Stomach (tissue), 9 donors: Measurements from ENCODE around the gene SET. TPM values are rescaled to one million over a fixed set of nuclear protein-coding genes. Genes with fewer than 3 reads are reported as not detected.
"Not testable (repeated sequence)": the region's sequence is repeated elsewhere in the genome, so short reads cannot be mapped to it uniquely, and the experiment has no call there.

ENCODE experiments used
- DNase-seq, 2 donors: peaks; one replicate each; pipeline versions ENCODE4 v3.0.0 to v3.0.0-alpha.2; 2013 to 2019
- H3K27ac ChIP-seq, 5 donors: fragments of 200-600 bp in 4 of 5; sonication (generic) in 4 of 5; one replicate each; pipeline ENCODE4 v1.5.1; 2013 to 2019; ENCODE audit warnings: mild to moderate bottlenecking in 1 of 5, moderate library complexity in 1 of 5
- H3K27me3 ChIP-seq, 3 donors: fragments of 200-600 bp; sonication (generic); one replicate each; pipeline ENCODE4 v1.5.1; 2017 to 2019; ENCODE audit warnings: mixed run types in 1 of 3
- H3K36me3 ChIP-seq, 4 donors: fragments of 200-600 bp; sonication (generic); 1 replicate in 3 of 4; 2 replicates in 1 of 4; pipeline ENCODE4 v1.5.1; 2016 to 2019
- H3K4me1 ChIP-seq, 4 donors: fragments of 200-600 bp; sonication (generic); one replicate each; pipeline ENCODE4 v1.5.1; 2016 to 2019
- H3K4me3 ChIP-seq, 4 donors: fragments of 200-600 bp; sonication (generic) in 3 of 4; one replicate each; pipeline ENCODE4 v1.5.1; 2016 to 2019; ENCODE audit warnings: mild to moderate bottlenecking in 1 of 4
- H3K9me3 ChIP-seq, 4 donors: fragments of 200-600 bp; sonication (generic); one replicate each; pipeline ENCODE4 v1.5.1; 2016 to 2019
- EP300 ChIP-seq: sonication (generic); formaldehyde crosslinking; IDR thresholded peaks from one replicate; pipeline ENCODE4 v1.6.1; 2017; ENCODE audit warnings: antibody characterized with exemption
- POLR2A ChIP-seq, 4 donors: fragments of 450-650 bp; IDR thresholded peaks; one replicate each; pipeline ENCODE4 v1.6.1; 2016; ENCODE audit warnings: antibody characterized with exemption in 4 of 4, control low read depth in 2 of 4, mild to moderate bottlenecking in 1 of 4, moderate library complexity in 1 of 4
- POLR2AphosphoS5 ChIP-seq, 3 donors: sonication (generic); formaldehyde crosslinking; IDR thresholded peaks; one replicate each; pipeline ENCODE4 v1.6.1; 2016; ENCODE audit warnings: antibody characterized with exemption in 3 of 3
- WGBS, 5 donors: extraction: QIAGEN DNeasy Blood & Tissue Kit in 3 of 5; methylation state at CpG; one replicate each; pipeline versions ENCODE4 v1.1.5 to v1.1.7; 2013 to 2018; 5-methylcytosine and 5-hydroxymethylcytosine counted together
- intact Hi-C: fragments of 100-400 bp; cut with DNase I; formaldehyde crosslinking; loops from one replicate; pipeline ENCODE4 v1.15.1; 2023; ENCODE audit warnings: low total_unique reads
- polyA plus RNA-seq, 3 donors: library from polyadenylated mRNA; stranded (reverse); fragments of 200-250 nt; gene quantifications; one replicate each; pipeline ENCODE4 v1.2.3, GENCODE V29; 2013
- total RNA-seq, 5 donors: library from RNA; depleted of rRNA; stranded (reverse); fragments of >200 nt; gene quantifications; one replicate each; pipeline versions ENCODE4 v1.1.0 to v1.2.3, GENCODE V29; 2014 to 2016
- TF ChIP-seq, protein P1 (sequence below), 7 experiments: fragments of 450-650 bp in 4 of 7; fragments of 200-600 bp in 3 of 7; sonication (generic) in 3 of 7; IDR thresholded peaks; one replicate each; pipeline ENCODE4 v1.5.1; 2016 to 2019; ENCODE audit warnings: antibody characterized with exemption in 7 of 7, control low read depth in 2 of 7, mild to moderate bottlenecking in 1 of 7
- donor health status: healthy with polysubstance abuse.
- donor health status: Bipolar disorder and iron deficiency.
- donor health status: healthy.

The SET gene
- total and polyA plus RNA-seq, 8 donors = 49.0 to 489 (median 117) TPM

- TF ChIP-seq POLR2A (IDR thresholded peaks at IDR 0.05) = no peak
- no peak for TF ChIP-seq EP300
- TF ChIP-seq POLR2AphosphoS5 (IDR thresholded peaks at IDR 0.05) = no peak
- TF ChIP-seq, protein P1, sequence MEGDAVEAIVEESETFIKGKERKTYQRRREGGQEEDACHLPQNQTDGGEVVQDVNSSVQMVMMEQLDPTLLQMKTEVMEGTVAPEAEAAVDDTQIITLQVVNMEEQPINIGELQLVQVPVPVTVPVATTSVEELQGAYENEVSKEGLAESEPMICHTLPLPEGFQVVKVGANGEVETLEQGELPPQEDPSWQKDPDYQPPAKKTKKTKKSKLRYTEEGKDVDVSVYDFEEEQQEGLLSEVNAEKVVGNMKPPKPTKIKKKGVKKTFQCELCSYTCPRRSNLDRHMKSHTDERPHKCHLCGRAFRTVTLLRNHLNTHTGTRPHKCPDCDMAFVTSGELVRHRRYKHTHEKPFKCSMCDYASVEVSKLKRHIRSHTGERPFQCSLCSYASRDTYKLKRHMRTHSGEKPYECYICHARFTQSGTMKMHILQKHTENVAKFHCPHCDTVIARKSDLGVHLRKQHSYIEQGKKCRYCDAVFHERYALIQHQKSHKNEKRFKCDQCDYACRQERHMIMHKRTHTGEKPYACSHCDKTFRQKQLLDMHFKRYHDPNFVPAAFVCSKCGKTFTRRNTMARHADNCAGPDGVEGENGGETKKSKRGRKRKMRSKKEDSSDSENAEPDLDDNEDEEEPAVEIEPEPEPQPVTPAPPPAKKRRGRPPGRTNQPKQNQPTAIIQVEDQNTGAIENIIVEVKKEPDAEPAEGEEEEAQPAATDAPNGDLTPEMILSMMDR (IDR thresholded peaks at IDR 0.05) = no peak
- no peaks in the 10 kb centered on the region for H3K27me3 ChIP-seq
- H3K9me3 ChIP-seq = no peaks in the 10 kb centered on the region
- peaks cover 27 to 53% (median 49%) of the 10 kb centered on the region in 4 donors for H3K36me3 ChIP-seq
- DNase-seq = no peak
- H3K27ac ChIP-seq = no peak overlapping the region
- H3K4me1 ChIP-seq = peaks cover 0 to 11% (median 0%) of the 10 kb centered on the region in 4 donors
- H3K4me3 ChIP-seq = no peak overlapping the region
- 70 to 77% (median 75%) methylated on average over 8 of the region's 8 CpGs for WGBS, 5 donors
- intact Hi-C loops = loop anchor here (10.0 kb wide), 1 partner anchor 52 kb away; no protein-coding TSS in a partner anchor
These were observed 8.1 kb downstream of the SET start for GRCh38 chr9:128696923-128697707.

- not testable (repeated sequence) for H3K4me3 ChIP-seq, H3K27ac ChIP-seq, DNase-seq, H3K9me3 ChIP-seq, H3K27me3 ChIP-seq
- intact Hi-C loops = loop anchor here (10.0 kb wide), 1 partner anchor 54 kb away; no protein-coding TSS in a partner anchor
- H3K4me1 ChIP-seq = peaks cover 12 to 27% (median 16%) of the 10 kb centered on the region in 4 donors
- 91 to 95% (median 93%) methylated on average over 28 to 30 of the region's 30 CpGs for WGBS, 5 donors
- peaks cover 11 to 31% (median 28%) of the 10 kb centered on the region in 4 donors for H3K36me3 ChIP-seq
These were observed 10.2 kb downstream of the SET start for GRCh38 chr9:128699096-128699795.

DNA sequence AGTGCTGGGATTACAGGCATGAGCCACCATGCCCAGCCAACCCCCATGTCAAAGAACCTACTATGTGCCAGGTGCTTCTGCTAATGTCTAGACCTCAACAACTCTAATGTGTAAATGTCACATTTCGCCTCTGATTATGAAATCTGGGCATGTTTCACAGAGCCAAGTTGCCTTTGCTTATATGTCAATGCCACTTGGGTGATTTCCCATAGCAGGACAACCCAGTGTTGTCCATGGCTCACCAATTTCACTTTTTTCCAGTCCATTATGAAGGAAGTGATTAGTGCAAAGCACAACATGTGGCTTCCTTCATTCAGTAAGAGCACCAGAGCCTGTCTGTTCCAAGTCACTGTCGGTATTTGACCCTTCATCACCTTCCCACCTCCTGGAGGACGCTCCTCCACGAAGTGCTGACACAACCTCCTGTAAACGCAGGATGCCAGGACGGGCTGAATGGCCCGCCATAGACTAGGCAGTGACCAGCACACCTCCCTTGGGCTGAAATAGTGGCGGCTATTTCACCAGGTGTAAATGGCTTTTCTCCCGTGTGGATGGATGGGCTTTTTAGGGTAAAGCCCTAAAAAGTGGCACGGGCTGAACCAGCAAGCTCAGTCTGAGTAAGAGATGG is 12.3 kb downstream of the SET start:
- Histone ChIP-seq H3K4me3 (no peak overlapping the region), H3K27me3 (no peaks in the 10 kb centered on the region), H3K9me3 (no peaks in the 10 kb centered on the region), H3K4me1 (peaks cover 12 to 27% (median 16%) of the 10 kb centered on the region in 4 donors), H3K36me3 (peaks cover 0 to 11% (median 7%) of the 10 kb centered on the region in 4 donors), H3K27ac (no peak overlapping the region)
- 75 to 82% (median 79%) methylated on average over 10 of the region's 10 CpGs for WGBS, 5 donors
- TF ChIP-seq POLR2A (IDR thresholded peaks at IDR 0.05) (no peak), EP300 (no peak), POLR2AphosphoS5 (IDR thresholded peaks at IDR 0.05) (no peak)
- TF ChIP-seq, protein P1 (IDR thresholded peaks at IDR 0.05) = no peak
- intact Hi-C loops = no loop called here
- no peak for DNase-seq

- intact Hi-C loops = no loop called here
- peak within 1 kb of the TSS; percentile 74 to 85 (median 80) for H3K4me3 ChIP-seq
- H3K4me1 ChIP-seq = peaks cover 12 to 24% (median 16%) of the 10 kb centered on the region in 4 donors
- peak; percentile 90 to 96 for DNase-seq
- no peaks in the 10 kb centered on the region for H3K9me3 ChIP-seq
- WGBS, 5 donors = 0 to 1% (median 0%) methylated on average over 23 to 65 of the region's 65 CpGs
- no peaks in the 10 kb centered on the region for H3K27me3 ChIP-seq
- TF ChIP-seq, protein P1 (IDR thresholded peaks at IDR 0.05) = peak in 5 of 7 experiments; percentile 72 to 93 (median 83)
- TF ChIP-seq POLR2AphosphoS5 (IDR thresholded peaks at IDR 0.05) = peak in 2 of 3 donors; percentile 30 to 47
- no peak for TF ChIP-seq EP300
- no peak for TF ChIP-seq POLR2A (IDR thresholded peaks at IDR 0.05)
- H3K36me3 ChIP-seq = peaks cover 0 to 11% (median 0%) of the 10 kb centered on the region in 4 donors
- H3K27ac ChIP-seq = peak within 1 kb of the TSS; percentile 71 to 88 (median 81)
These were observed 13.5 kb downstream of the SET start, which contains the start of gene PKN3 for GRCh38 chr9:128702445-128702948. PKN3 (plus strand) TSS chr9:128702503; CDS start chr9:128702916, 413 bp downstream.
